Stimulated activated CD8-positive, alpha-beta memory T cell treated with anti-CD3 and anti-CD28 coated beads, Interleukin-7, amount 100 ng/mL, for 1 hour (primary cell): Measurements from ENCODE around the gene LCE3A.
"Not testable (repeated sequence)": the region's sequence is repeated elsewhere in the genome, so short reads cannot be mapped to it uniquely, and the experiment has no call there.

ENCODE experiments used
- DNase-seq, 2 donors: peaks; one replicate each; pipeline ENCODE4 v3.0.0-alpha.2; 2020; ENCODE audit warnings: low read depth in 2 of 2

LCE3A gene, protein sequence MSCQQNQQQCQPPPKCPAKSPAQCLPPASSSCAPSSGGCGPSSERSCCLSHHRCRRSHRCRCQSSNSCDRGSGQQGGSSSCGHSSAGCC

DNA sequence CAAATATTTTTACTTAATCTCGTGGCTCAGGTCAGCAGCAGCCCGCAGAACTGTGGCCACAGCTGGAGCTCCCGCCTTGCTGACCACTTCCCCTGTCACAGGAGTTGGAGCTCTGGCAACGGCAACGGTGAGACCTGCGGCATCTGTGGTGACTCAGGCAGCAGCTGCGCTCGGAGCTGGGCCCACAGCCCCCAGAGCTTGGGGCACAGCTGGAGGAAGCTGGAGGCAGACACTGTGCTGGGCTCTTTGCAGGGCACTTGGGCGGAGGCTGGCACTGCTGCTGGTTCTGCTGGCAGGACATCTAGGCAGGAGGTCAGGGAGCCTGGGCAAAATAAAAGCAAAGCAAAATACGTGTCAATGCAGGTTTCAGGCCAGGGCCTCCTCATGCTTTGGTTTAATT lies at the start of gene LCE3A:
LCE3A (minus strand) TSS at position 301 of the 400 bp plus-strand sequence; CDS start at position 301, 0 bp downstream.
- no peak for DNase-seq

DNA sequence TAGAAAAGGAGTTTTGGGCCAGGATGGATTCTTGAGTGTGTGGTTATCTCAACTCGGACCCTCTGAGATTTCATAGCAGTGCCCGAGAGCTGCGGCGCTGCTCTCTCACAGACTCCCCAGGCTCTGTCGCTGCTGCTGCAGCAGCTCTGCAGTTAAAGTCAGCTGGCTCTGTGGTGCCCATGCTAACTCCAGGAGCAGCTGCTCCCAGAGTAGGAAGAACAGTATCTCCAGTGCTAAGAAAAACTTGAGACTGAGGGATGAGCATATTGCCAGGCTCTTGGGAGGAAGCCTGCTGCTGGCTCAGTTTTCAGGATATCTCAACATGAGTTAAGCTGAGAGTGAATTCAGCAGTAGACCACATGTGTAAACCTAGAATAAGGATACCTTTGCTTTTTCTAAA lies 44.7 kb upstream of the LCE3A start:
- DNase-seq, result no peak

DNA sequence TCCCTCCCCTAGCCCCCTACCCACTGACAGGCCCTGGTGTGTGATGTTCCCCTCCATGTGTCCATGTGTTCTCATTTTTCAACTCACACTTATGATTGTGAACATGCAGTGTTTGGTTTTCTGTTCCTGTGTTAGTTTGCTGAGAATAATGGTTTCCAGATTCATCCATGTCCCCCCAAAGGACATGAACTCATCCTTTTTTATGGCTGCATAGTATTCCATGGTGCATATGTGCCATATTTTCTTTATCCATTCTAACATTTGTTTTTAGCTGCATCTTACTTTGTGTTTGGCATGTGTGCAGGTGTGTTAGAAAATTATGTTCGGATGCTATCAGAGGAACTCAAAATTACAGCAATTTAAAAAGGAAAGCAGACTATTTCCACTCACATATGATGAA lies 43.3 kb upstream of the LCE3A start:
- DNase-seq, result not testable (repeated sequence)

DNA sequence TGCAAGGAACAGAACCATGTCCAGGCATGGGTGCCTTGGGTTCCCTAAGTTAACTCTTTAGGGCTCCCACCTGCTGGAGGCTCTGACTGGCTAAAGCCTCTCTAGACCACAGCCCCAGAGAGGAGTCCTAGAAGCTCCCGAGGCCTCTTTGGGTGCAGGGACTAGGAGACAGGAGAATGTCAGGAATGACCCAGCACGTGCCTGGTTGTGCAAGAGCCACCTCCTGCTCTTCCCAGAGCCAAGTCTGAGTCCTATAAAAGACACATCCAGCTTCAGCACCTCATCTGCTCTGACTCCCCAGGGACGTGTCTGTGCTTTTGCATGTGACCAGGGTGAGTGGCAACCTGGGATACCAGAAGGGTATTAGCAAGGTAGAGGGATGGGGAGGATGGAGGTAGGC lies 40.2 kb upstream of the LCE3A start, which contains the start of gene LCE2D:
LCE2D (plus strand) TSS at position 283 of the 400 bp plus-strand sequence. CDS start 726 bp downstream, outside the sequence.
- DNase-seq, result no peak

DNA sequence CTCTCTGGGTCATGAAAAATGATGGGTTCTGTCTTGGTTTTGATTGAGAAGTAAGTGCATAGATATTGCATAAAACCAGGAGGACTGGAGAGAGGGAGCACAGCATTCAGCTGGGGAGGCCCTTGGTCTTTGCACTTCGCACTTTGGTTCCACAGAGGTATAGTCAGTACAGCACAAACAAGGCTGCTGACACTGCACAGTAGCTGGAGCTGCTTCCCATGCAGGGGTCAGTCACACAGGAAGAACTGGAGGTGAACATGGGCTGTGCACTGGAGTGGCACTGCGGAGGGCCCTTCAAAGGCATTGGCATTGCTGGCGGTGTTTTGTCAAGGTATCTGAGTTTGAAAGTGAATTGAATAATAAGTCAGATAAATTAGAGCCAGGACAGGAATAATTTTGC lies 35.7 kb upstream of the LCE3A start:
- no peak for DNase-seq

DNA sequence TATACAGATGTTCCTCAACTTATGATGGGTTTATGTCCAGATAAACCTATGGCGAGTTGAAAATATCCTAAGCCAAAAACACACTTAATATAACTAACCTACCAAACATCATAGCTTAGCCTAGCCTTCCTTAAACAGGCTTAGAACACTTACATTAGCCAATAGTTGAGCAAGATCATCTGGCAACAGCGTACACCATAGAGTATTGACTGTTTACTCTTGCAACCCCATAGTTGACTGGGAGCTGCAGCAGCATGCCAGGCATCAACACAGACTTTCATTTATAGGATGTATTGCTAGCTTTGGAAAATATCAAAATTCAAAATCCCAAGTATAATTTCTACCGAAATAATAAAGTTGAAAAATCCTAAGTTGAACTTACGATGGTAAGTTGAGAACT lies 34.8 kb upstream of the LCE3A start:
- DNase-seq, result no peak

DNA sequence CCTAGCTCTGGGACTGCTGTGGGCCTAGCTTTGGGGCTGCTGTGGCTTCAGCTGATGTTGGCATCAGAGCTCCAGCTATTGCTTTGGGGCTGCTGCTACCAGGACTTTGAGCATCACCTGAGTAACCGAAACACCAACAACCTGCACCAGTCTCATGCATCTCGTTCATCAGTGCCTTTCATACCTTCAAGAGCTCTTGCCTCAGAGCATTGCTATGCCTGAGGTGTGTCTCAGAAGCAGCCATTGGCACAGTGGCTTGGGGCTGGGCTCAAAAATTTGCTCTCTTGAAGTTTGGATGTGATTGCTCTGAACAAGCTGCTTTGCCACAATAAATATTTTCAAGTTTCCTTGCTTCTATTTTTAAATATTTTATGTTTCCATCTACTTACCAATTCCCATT lies 33.6 kb upstream of the LCE3A start:
- no peak for DNase-seq

DNA sequence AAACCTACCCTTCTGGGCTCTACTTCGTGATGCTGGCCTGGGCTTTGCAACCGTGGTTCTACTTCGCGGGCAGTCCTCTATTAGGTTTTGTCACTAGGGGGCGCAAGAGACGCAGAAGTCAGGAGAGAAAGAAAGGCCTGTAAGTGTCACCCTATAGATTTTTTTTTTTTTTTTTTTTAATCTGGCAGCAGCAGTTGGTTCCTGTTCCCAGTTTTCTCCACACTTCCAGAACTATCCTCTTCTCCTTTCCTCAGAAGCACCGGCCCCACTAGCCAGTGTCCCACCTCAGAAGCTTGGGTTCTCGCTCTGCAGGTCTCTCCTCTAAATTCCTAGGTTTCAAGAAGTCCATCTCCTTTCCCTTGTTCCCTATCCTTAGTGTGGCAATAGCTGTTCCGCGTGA lies 31.2 kb upstream of the LCE3A start:
- DNase-seq, result peak in 1 of 2 donors; percentile 6

DNA sequence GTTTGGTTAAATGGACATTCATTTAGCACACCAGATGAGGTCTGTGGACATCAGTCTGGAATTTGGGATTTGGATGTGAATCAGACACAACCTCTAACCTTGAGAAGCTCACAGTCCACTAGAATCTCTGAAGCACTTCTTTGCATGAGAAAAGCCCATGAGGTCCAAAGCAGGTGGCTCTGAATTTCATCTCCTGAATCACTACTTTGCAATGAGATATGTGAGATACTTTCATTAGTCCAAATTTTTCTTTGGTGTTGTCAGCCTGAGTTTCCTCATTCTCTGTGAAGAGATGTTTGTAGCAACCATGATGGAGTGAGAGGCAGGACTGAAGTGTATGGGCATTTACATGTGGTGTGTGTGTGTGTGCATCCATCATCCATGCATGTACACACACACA lies 23.8 kb upstream of the LCE3A start:
- no peak for DNase-seq

DNA sequence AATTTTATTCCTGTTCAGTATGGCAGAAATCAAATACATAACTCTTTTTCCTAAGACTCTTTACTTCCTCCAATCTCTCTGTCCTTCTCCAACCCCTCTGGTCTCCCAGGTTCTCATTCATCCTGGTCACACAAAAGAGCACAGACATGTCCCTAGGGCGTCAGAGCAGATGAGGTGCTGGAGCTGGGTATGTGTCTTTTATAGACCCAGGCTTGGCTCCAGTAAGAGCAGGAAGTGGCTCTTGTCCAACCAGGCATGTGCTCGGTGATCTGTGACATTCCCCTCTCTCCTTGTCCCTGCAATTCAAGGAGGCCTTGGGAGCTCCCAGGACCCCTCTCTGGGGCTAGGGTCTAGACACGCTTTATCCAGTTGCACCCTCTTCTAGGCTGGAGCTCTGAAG lies 22.2 kb upstream of the LCE3A start:
- DNase-seq, result no peak

DNA sequence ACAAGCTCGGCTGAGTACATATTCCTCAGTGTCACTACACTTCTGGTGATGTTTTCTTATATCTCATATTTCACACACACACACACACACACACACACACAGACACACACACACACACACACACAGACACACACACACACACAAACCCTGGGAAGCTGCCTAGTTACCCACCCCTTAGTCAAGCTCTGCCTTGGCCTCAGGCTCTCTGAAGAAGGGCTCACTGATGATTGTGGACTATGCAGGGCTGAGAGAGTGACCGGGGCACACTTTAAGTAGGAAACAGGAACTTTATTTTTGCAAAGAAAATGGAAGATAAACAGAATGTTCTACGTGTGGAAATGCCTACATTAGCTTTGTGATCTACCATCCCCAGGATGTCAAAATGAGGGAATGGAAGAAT lies 21.0 kb upstream of the LCE3A start:
- DNase-seq, result no peak

DNA sequence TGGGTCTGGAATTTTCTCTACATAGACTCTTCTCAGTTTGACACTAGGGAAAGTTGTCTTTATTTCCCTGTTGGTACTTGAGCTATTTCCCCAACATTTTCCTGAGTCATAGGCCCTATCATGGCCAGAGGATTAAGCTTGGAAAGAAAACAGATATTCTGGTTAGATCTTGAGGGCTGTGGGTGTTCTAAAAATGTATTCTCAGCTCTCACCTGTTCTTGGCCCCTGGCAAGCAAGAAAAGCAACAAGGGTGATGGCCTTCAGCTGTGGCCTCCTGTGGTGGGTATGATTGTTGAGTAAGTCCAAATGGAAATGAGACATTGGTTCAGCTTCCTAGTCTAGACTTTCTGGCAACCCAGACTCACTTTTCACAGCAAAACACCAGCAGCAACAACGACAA lies 17.4 kb upstream of the LCE3A start:
- no peak for DNase-seq

DNA sequence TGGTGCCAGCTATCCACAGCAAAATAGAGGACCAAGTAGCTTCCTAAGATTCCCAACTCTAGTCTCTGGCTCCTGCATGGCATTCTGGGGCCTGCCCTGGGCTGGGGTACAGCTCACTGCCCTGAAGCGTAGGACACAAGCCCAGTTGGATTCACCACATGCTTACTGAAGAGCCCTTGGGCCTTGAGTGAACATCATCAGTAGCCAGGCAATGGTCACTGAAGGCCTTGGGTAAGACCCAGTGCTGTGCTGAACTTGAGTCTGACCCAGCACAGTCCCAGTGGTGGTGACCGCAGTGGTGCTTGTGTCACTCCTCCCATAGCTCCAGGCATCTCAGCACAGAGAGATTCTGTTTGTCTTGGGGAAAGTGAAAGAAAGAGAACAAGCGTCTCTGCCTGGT lies 7.7 kb upstream of the LCE3A start:
- DNase-seq, result no peak

DNA sequence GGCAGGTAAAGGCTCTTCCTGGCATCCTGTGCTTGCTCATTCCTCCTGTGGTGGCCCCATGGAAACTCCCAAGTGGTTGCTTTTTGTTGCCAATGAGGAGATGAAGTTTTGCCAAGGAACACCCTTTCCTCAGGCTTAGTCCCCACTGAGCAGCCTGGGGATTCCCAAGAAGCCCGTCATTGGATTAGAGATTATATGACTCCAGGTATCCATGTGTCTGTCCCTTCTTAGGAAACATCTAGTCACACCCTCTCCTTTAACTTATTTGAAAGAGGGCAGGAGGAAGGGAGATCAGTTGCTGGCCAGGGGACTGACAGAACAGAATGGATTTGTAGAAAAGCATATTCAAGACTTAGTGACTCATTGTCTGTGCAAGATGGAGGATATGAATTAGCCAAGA lies 3.8 kb upstream of the LCE3A start:
- no peak for DNase-seq

DNA sequence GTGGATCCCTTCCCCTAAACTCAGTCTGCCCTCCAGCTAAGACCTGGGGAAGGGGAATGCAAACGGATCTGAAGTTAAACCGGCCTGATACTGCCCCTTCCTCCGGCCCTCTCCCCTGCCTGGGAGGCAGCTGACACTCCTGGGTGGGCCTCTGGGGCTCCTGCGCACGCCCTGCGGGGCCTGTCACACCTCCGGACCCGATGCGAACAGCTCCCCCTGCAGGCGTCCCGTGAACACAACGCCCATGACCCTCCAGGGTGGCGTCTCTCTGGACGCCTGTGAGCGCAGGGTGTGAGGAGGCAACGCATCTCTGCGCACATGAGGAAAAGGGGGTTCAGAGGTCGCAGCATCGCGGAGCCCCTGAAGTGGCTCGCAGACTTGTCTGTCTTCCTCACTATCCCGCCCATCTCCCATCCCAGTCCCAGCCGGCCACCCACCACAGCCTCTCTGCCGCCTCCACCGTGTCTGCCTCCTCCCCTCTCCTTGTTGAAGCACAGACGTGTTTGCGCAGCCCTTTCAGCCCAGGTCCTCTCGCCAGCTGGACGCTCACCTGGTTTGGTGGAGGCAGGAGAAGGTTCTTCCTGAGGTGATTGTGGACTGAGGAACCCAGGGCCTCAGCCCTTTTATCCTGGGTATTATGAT lies 421 bp upstream of the LCE3A start:
- no peak for DNase-seq

DNA sequence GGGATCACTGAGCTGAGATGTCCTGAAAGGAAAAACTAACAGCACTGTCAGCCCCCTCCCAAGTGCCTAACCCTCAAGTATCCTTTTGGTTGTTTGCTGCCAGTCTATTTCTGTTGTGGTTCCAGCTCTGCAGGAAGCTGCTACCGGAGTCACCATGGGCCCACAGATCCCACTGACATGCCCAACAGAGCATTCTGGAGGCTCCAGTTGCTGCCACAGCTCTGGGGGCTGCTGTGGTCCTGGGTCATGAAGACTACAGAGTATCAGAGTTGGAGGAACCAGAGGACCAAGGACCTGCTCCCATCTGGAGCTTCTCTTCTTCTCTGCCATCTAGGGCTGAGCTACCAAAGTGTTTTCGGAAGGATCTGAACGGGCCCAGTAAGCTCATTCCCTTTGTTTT lies 910 bp downstream of the LCE3A start:
- no peak for DNase-seq

DNA sequence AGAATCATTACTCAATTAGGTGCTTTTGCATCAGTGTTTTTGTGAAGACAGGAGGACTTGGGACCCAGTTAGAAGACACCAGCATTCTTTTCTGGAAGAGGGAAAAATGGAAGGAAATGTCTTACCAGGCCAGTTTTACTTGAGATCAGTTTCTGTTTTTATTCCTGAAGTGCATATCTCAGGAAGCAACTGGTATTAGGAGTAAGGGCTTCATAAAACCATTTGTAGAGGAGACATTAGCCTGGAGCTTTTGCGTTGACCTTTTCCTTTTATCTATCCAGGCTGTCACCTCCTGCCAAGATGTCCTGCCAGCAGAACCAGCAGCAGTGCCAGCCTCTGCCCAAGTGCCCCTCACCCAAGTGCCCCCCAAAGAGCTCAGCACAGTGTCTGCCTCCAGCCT lies 9.4 kb downstream of the LCE3A start, which contains the start of gene LCE3B:
LCE3B (plus strand) TSS at position 301 of the 400 bp plus-strand sequence; CDS start at position 301, 0 bp downstream.
- no peak for DNase-seq

DNA sequence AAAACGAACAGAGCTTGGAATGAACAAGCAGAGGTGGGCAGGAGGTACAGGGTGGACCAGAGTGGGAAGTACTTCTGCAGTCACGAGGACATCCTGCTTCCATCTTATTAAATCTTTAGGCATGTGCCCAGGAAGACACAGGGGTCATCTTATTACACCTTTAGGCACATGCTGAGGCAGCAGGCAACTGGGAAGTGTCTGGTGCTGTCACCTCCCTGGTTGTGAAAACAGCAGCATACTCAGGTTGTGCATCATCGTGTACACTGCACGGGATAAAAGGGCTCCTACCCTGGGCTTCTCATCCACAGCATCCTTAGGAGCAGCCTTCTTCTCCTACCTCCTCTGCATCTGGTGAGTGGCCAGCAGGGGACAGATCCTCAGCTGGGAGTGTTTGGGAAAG lies 23.0 kb downstream of the LCE3A start, which contains the start of gene LCE3C:
LCE3C (plus strand) TSS at position 301 of the 400 bp plus-strand sequence. CDS start 498 bp downstream, outside the sequence.
- DNase-seq, result no peak

DNA sequence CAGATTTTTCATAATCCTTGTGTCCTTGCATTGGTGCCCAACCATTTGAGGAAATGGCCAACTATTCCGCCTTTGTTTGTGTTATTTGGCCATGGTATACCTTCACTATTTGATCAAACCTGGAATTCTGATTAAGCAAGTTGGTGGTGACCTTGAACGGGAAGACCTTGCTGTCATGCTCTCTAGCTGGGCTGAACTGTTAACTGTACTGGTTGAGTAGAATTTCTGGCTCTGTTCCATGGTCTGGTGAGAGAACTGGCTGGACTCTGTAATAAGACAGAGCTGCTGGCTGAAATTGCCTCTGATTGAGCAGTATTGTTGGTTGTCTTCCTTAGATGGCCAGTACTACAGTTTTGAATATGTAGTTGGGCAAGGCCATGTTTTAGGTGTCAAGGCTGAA lies 25.9 kb downstream of the LCE3A start:
- no peak for DNase-seq

DNA sequence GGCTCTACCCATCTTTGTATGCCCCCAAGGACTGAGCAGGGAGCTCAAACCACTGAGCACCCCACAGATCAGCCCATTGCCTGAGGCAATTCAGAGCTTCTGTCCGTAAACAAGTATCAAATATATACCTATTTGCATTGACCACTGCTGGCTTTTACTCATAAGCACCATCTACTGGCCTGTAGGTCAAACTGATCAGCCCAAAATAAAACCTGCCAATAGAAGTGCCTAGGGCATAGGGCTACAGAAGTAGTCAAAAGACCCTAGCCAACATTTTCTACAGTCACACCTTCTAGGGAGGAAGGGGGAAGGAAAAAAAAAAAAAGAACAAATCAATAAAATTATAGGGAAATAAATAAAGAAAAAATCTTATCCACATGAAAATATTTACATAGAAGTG lies 37.3 kb downstream of the LCE3A start:
- DNase-seq, result no peak

DNA sequence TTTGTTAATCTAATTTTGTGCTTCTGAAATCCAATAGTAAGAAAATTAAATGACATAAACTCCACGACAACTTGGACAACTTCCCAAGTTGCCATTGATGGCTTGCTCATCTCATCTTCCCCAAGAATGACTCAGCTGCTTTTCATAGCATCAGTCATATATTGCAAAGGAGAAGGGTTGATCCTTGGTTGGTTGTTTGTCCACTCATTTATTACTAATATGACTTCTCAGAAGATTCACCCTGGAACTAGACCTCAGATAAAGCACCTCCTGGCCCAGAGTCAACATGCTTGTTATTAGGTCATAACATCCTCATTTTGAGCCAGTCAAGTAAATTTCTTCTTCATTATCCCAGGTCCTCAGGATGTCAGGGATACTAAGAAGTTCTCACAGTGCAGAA lies 40.3 kb downstream of the LCE3A start:
- DNase-seq, result no peak

DNA sequence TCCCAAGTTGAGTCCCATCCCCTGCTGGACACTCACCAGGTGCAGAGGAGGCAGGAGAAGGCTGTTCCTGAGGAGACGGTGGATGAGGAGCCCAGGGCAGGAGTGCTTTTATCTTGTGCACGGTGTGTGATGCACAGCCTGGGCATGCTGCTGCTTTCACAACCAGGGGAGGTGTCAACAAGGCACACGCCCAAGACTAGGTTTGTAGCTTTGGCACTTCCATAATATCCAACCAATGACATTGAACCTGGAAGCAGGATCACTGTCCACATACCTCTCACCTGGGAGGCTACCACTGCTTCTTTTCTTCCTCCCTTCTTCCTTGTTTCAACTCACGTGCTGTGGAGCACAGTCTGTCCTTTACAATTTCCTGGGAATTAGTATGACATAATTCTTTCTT lies 42.5 kb downstream of the LCE3A start, which contains the start of gene LCE3D:
LCE3D (minus strand) TSS at position 84 of the 400 bp plus-strand sequence. CDS start 580 bp downstream, outside the sequence.
- DNase-seq, result no peak

DNA sequence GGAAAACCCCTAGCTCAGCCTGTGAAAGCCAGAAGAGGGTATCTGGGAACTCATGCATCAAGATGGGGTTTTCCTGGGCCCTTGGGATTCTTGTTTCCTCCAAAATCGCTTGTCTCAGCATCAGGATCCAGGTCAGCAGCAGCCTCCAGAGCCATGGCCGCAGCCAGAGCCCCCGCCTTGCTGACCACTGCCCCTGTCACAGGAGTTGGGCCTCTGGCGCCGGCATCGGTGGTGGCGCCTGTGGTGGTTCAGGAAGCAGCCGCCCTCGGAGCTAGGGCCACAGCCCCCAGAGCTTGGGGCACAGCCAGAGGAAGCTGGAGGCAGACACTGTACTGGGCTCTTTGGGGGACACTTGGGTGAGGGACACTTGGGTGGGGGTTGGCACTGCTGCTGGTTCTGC lies 43.4 kb downstream of the LCE3A start:
- not testable (repeated sequence) for DNase-seq

DNA sequence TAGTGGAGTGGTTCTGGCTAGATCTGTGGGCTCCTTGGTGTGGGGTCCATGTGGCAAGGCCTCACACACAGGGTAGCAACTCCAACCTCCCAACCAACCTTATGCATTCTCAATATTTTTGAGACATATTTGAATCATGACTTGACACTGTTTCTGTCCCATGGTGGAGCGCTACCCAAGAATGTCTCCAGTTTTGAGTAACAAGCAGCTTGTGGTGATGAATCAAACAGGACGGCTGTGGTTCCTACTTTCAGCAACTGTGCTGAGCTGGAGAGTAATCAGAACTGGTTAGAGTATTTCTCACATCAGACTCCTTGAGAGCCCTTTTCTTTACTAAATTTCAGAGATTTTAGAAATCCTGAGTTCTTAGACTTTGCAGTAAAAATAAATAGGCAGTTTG lies 45.7 kb downstream of the LCE3A start:
- no peak for DNase-seq
